HG03097 (cell line): ENCODE results near the gene QRFP.

Experiments
- ATAC-seq: cut with Tn5 transposase; IDR thresholded peaks from one replicate; pipeline ENCODE4 v1.9.1; 2021; ENCODE audit not compliant: unreplicated experiment, low FRiP score

Gene QRFP

GRCh38 chr9:130878295-130878694 lies 18.3 kb downstream of the QRFP start:
- no peak for ATAC-seq

- no peak for ATAC-seq
Observed at GRCh38 chr9:130877300-130877699, 19.3 kb downstream of the QRFP start.

- ATAC-seq: no peak
Observed at GRCh38 chr9:130874783-130875182, 21.8 kb downstream of the QRFP start.

- ATAC-seq: no peak
Observed at GRCh38 chr9:130873966-130874365, 22.6 kb downstream of the QRFP start.

GRCh38 chr9:130872912-130873503 lies 23.6 kb downstream of the QRFP start:
- ATAC-seq: no peak

- no peak for ATAC-seq
Observed at GRCh38 chr9:130872508-130872907, 24.1 kb downstream of the QRFP start.

- no peak for ATAC-seq
Observed at GRCh38 chr9:130872093-130872492, 24.5 kb downstream of the QRFP start.

- ATAC-seq: no peak
Observed at GRCh38 chr9:130871395-130872062, 25.1 kb downstream of the QRFP start.

- no peak for ATAC-seq
Observed at GRCh38 chr9:130870491-130871381, 25.9 kb downstream of the QRFP start.

- ATAC-seq: no peak
Observed at GRCh38 chr9:130869250-130869649, 27.4 kb downstream of the QRFP start.

GRCh38 chr9:130868230-130868629 lies 28.4 kb downstream of the QRFP start:
- ATAC-seq: no peak

GRCh38 chr9:130867556-130867955 lies 29.1 kb downstream of the QRFP start:
- no peak for ATAC-seq

GRCh38 chr9:130866474-130866965 lies 30.1 kb downstream of the QRFP start:
- ATAC-seq: no peak

GRCh38 chr9:130865921-130866320 lies 30.7 kb downstream of the QRFP start:
- ATAC-seq: no peak

- no peak for ATAC-seq
Observed at GRCh38 chr9:130864541-130864940, 32.1 kb downstream of the QRFP start.

- ATAC-seq: no peak
Observed at GRCh38 chr9:130862747-130863146, 33.9 kb downstream of the QRFP start.

GRCh38 chr9:130862217-130862616 lies 34.4 kb downstream of the QRFP start:
- ATAC-seq: no peak

GRCh38 chr9:130861372-130862180 lies 35.0 kb downstream of the QRFP start:
- no peak for ATAC-seq

- no peak for ATAC-seq
Observed at GRCh38 chr9:130860458-130861316, 35.9 kb downstream of the QRFP start.
